AG09319 (cell line): Measurements from ENCODE around the gene SPTLC1.

ENCODE experiments used
- DNase-seq: peaks from one replicate; pipeline ENCODE4 v3.0.0-alpha.2; 2010; ENCODE audit warnings: low read depth; ENCODE audit errors: extremely low read depth
- CTCF ChIP-seq: IDR thresholded peaks from 2 replicates; pipeline ENCODE4 v1.5.1; 2011; ENCODE audit warnings: low read depth, mild to moderate bottlenecking, inconsistent platforms, low read length, moderate library complexity

SPTLC1 gene

DNA sequence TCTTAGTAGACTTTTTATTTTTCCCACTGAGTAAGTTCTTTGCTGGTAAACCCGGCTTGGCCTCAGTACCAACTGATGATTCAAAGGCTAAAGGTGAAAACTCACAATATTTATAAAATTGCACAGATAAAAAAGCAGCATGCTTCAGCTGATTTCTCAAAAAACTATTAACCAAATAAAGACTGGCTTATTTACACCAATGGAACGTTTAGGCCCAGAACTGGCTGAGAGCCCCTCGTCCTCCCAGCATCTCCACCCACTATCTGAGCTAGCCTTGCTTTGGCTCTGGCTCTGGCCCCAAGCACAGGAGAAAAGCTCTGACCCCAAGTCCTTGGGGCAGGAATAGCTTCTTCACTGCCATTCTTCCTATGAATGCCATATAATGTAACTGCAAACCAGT is 68.5 kb downstream of the SPTLC1 start:
- no peak for DNase-seq
- no peak for TF ChIP-seq CTCF

GRCh38 chr9:92044936-92045335 is 70.3 kb downstream of the SPTLC1 start:
- no peak for DNase-seq
- TF ChIP-seq CTCF: no peak

- TF ChIP-seq CTCF: no peak
- no peak for DNase-seq
Measured at GRCh38 chr9:92043002-92043401, 72.2 kb downstream of the SPTLC1 start.

- no peak for TF ChIP-seq CTCF
- no peak for DNase-seq
Measured at GRCh38 chr9:92042260-92042659, 73.0 kb downstream of the SPTLC1 start.

- no peak for DNase-seq
- TF ChIP-seq CTCF: no peak
Measured at GRCh38 chr9:92036756-92037155, 78.5 kb downstream of the SPTLC1 start.

DNA sequence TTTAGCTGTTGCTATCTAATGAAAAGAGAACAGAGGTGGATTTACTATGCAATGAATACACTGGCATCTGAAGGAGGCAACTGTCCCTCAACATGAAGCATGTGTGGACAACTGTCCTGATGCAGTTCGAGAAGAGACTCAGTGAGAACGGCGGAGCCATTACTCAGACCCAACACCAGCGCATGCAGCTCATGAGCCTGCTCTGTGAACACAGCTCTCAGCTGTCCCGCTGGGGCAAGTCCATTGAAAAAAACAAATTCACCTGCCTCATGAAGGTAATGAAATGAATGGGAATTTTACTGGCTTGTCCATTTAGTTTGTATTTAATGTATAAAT is 78.8 kb downstream of the SPTLC1 start:
- no peak for TF ChIP-seq CTCF
- no peak for DNase-seq

GRCh38 chr9:92035687-92036410 is 79.4 kb downstream of the SPTLC1 start:
- TF ChIP-seq CTCF: no peak

More at GRCh38 chr9:92035687-92036410, 79.4 kb downstream of the SPTLC1 start:
- DNase-seq: peak; percentile 84
